ENCODE results near the gene CHL1.

GRCh38 chr3:399647-400046 is 203.1 kb downstream of the CHL1 start:
- TF ChIP-seq CTCF (conservative IDR thresholded peaks at IDR 0.05) (no peak), EZH2 (IDR thresholded peaks at IDR 0.05; ENCODE audit: low read depth) (no peak)
